ENCODE data around the gene GPR31. TPM values are rescaled to one million over a fixed set of nuclear protein-coding genes. Genes with fewer than 3 reads are reported as not detected.

GPR31 gene
- total and polyA plus RNA-seq, 9 of the 15 experiments (the other 6 are each of a cell fraction or from before 2014, with no cell fraction given) = not detected

DNA sequence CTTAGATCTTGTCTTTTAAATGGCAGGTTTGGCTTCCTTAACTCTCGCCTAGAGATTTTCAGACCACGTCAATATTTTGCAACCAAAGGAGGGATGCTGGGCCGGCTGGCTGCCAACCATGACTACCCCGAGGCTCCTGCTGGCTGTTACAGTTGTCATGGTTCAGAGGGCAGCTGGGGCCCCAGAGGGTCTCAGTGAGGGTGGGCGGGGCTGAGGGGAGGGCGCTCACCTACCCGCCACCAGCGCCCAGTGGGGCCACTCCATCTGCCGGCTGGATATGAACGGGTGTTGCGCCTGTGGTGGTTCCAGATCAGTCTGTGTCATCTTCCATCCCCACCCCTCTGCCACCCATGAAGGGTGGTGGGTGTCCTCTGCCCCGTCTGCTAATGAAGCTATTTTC, 12.3 kb downstream of the GPR31 start:
- in situ Hi-C loops (cut with MboI) (no loop called here), intact Hi-C loops (cut with micrococcal nuclease) (no loop called here)
- POLR2A ChIA-PET = no interaction called here
- BruUV-seq (replicated peaks) = no TSS peak
- Histone ChIP-seq H3K4me2 (ENCODE audit: insufficient read depth, low read length) (no peak overlapping the region), H3K4me1 (replicated peaks in 1 of 2; ENCODE audit: control insufficient read depth in 2 of 2, insufficient read depth in 2 of 2, low read length in 2 of 2) (no peaks in the 10 kb centered on the region), H3K27me3 (ENCODE audit: control insufficient read depth in 2 of 2, insufficient read depth in 2 of 2, low read length in 2 of 2) (peaks cover 28 to 81% of the 10 kb centered on the region in 2 experiments; a peak in 4 of 5 replicates), H3K9me3 (replicated peaks; ENCODE audit: control insufficient read depth, insufficient read depth, low read depth, low read length) (no peaks in the 10 kb centered on the region), H3K9me1 (ENCODE audit: control insufficient read depth, insufficient read depth, low read length) (no peaks in the 10 kb centered on the region), H3K36me3 (ENCODE audit: control insufficient read depth, insufficient read depth, low read length) (no peaks in the 10 kb centered on the region), H3K9ac (ENCODE audit: insufficient read depth in 1 of 2, low read depth in 2 of 2, low read length in 2 of 2) (no peak overlapping the region), H3K79me2 (ENCODE audit: control insufficient read depth, insufficient read depth, low read length) (no peaks in the 10 kb centered on the region), H2AFZ (ENCODE audit: low read depth, low read length) (no peak overlapping the region), H3K27ac (ENCODE audit: extremely low read depth, low read depth, low read length) (no peak overlapping the region), H4K20me1 (replicated peaks; ENCODE audit: control insufficient read depth, insufficient read depth, low read length) (peaks cover 7% of the 10 kb centered on the region; the same call in 1 of the 2 replicates), H3K4me3 (no peak overlapping the region)
- CTCF ChIA-PET (ENCODE audit: low intra/inter-chr PET ratio) = no interaction called here
- 1% methylated on average over 12 of the region's 12 CpGs for WGBS (ENCODE audit: insufficient coverage, low coverage, missing lambda C conversion rate)
- FAIRE-seq = no peak
- DNase-seq (ENCODE audit: extremely low read depth in 1 of 4, low spot score in 3 of 4) = no peak
- TF ChIP-seq ETV5 (CRISPR knock-in tag; IDR thresholded peaks at IDR 0.05; ENCODE audit: low read depth) (no peak), SMAD3 (CRISPR knock-in tag; conservative IDR thresholded peaks at IDR 0.05) (no peak), HLTF (IDR thresholded peaks at IDR 0.05) (no peak), FOXJ3 (CRISPR knock-in tag; IDR thresholded peaks at IDR 0.05) (no peak), GATAD2B (IDR thresholded peaks at IDR 0.05; ENCODE audit: borderline replicate concordance) (no peak), BHLHE40 (IDR thresholded peaks at IDR 0.05; ENCODE audit: low read length) (no peak), ZNF717 (CRISPR knock-in tag; IDR thresholded peaks at IDR 0.05) (no peak), POLR2AphosphoS5 (IDR thresholded peaks at IDR 0.05; ENCODE audit: control insufficient read depth, insufficient read depth, low read depth, low read length) (no peak), ZFP1 (CRISPR knock-in tag; IDR thresholded peaks at IDR 0.05) (no peak), CBFA2T3 (IDR thresholded peaks at IDR 0.05) (no peak), CHD4 (IDR thresholded peaks at IDR 0.05; ENCODE audit: insufficient read depth, insufficient replicate concordance, low read depth, low read length, poor library complexity, severe bottlenecking) (no peak), CHD1 (IDR thresholded peaks at IDR 0.05; ENCODE audit: low read length) (no peak), TAF7 (tag; IDR thresholded peaks at IDR 0.05) (no peak), ZNF174 (CRISPR knock-in tag; IDR thresholded peaks at IDR 0.05) (no peak), JUN (IDR thresholded peaks at IDR 0.05; ENCODE audit: borderline replicate concordance, low read depth, low read length) (no peak), JUN (CRISPR knock-in tag; IDR thresholded peaks at IDR 0.05; ENCODE audit: borderline replicate concordance) (no peak), IFI16 (CRISPR knock-in tag; IDR thresholded peaks at IDR 0.05) (no peak)
- TF ChIP-seq, protein P1, sequence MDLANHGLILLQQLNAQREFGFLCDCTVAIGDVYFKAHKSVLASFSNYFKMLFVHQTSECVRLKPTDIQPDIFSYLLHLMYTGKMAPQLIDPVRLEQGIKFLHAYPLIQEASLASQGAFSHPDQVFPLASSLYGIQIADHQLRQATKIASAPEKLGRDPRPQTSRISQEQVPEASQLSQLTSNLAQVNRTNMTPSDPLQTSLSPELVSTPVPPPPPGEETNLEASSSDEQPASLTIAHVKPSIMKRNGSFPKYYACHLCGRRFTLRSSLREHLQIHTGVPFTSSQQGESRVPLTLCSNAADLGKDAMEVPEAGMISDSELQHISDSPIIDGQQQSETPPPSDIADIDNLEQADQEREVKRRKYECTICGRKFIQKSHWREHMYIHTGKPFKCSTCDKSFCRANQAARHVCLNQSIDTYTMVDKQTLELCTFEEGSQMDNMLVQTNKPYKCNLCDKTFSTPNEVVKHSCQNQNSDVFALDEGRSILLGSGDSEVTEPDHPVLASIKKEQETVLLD (IDR thresholded peaks at IDR 0.05) = no peak
- TF ChIP-seq, protein P2, sequence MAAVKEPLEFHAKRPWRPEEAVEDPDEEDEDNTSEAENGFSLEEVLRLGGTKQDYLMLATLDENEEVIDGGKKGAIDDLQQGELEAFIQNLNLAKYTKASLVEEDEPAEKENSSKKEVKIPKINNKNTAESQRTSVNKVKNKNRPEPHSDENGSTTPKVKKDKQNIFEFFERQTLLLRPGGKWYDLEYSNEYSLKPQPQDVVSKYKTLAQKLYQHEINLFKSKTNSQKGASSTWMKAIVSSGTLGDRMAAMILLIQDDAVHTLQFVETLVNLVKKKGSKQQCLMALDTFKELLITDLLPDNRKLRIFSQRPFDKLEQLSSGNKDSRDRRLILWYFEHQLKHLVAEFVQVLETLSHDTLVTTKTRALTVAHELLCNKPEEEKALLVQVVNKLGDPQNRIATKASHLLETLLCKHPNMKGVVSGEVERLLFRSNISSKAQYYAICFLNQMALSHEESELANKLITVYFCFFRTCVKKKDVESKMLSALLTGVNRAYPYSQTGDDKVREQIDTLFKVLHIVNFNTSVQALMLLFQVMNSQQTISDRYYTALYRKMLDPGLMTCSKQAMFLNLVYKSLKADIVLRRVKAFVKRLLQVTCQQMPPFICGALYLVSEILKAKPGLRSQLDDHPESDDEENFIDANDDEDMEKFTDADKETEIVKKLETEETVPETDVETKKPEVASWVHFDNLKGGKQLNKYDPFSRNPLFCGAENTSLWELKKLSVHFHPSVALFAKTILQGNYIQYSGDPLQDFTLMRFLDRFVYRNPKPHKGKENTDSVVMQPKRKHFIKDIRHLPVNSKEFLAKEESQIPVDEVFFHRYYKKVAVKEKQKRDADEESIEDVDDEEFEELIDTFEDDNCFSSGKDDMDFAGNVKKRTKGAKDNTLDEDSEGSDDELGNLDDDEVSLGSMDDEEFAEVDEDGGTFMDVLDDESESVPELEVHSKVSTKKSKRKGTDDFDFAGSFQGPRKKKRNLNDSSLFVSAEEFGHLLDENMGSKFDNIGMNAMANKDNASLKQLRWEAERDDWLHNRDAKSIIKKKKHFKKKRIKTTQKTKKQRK (IDR thresholded peaks at IDR 0.05; ENCODE audit: borderline replicate concordance, low read depth, low read length) = no peak
- TF ChIP-seq, protein P3, sequence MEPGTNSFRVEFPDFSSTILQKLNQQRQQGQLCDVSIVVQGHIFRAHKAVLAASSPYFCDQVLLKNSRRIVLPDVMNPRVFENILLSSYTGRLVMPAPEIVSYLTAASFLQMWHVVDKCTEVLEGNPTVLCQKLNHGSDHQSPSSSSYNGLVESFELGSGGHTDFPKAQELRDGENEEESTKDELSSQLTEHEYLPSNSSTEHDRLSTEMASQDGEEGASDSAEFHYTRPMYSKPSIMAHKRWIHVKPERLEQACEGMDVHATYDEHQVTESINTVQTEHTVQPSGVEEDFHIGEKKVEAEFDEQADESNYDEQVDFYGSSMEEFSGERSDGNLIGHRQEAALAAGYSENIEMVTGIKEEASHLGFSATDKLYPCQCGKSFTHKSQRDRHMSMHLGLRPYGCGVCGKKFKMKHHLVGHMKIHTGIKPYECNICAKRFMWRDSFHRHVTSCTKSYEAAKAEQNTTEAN (CRISPR knock-in tag; IDR thresholded peaks at IDR 0.05) = no peak
- no peak for ATAC-seq

All from K562 (cell line).